ENCODE results near the gene PRPF38A. TPM values are rescaled to one million over a fixed set of nuclear protein-coding genes. Genes with fewer than 3 reads are reported as not detected.

The PRPF38A gene
- polyA plus RNA-seq, 1 of the 3 experiments (the other 2 are of a cell fraction) = 24.3 TPM

DNA sequence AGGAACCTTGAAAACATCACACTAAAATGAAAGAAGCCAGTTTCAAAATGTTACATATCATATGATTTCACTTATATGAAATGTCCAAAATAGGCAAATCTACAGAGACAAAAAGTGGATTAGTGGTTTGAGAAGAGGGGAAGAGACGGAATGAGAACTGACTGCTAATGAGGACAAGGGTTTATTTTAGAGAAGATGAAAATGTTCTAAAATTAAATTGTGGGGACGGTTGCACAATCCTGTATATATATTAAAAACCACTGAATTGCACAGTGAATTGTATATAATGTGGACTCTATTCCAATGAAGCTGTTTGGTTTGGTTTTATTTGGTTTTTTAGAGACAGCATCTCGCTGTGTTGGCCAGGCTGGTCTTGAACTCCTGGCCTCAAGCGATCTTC, 35.6 kb downstream of the PRPF38A start:
- H3K9ac ChIP-seq = no peak overlapping the region
- no peaks in the 10 kb centered on the region for H4K20me1 ChIP-seq (ENCODE audit: insufficient read depth)
- H3K27me3 ChIP-seq (ENCODE audit: insufficient read depth) = no peaks in the 10 kb centered on the region
- no peak overlapping the region for H3K4me2 ChIP-seq
- ChIA-PET CTCF (no interaction called here), POLR2A (no interaction called here)
- H2AFZ ChIP-seq (ENCODE audit: low read depth) = no peak overlapping the region
- H3K9me3 ChIP-seq = no peaks in the 10 kb centered on the region
- no peaks in the 10 kb centered on the region for H3F3A ChIP-seq (replicated peaks; ENCODE audit: insufficient read depth)
- H3K79me2 ChIP-seq (ENCODE audit: insufficient read depth) = no peaks in the 10 kb centered on the region
- peaks cover 0 to 3% of the 10 kb centered on the region in 2 experiments; a peak in 1 of 4 replicates for H3K4me1 ChIP-seq (ENCODE audit: control insufficient read depth in 1 of 2, insufficient read depth in 2 of 2, low read depth in 1 of 2, low read length in 1 of 2)
- TF ChIP-seq TAF1 (IDR thresholded peaks at IDR 0.05; ENCODE audit: borderline replicate concordance, low read depth, low read length) (no peak), JUND (IDR thresholded peaks at IDR 0.05) (no peak), RFX5 (IDR thresholded peaks at IDR 0.05; ENCODE audit: low read length) (no peak), RAD21 (IDR thresholded peaks at IDR 0.05; ENCODE audit: low read length) (no peak), YY1 (IDR thresholded peaks at IDR 0.05; ENCODE audit: low read depth) (no peak), MEF2A (IDR thresholded peaks at IDR 0.05; ENCODE audit: borderline replicate concordance, low read depth) (no peak), NRF1 (IDR thresholded peaks at IDR 0.05; ENCODE audit: low read depth, low read length) (no peak), GABPA (IDR thresholded peaks at IDR 0.05; ENCODE audit: low read depth) (no peak), POLR2AphosphoS5 (IDR thresholded peaks at IDR 0.05; ENCODE audit: low read depth, low read length) (no peak), ELF1 (IDR thresholded peaks at IDR 0.05) (no peak), MXI1 (IDR thresholded peaks at IDR 0.05; ENCODE audit: low read depth, low read length) (no peak), EZH2phosphoT487 (IDR thresholded peaks at IDR 0.05; ENCODE audit: borderline replicate concordance, low read depth) (no peak)
- TF ChIP-seq, protein P1, sequence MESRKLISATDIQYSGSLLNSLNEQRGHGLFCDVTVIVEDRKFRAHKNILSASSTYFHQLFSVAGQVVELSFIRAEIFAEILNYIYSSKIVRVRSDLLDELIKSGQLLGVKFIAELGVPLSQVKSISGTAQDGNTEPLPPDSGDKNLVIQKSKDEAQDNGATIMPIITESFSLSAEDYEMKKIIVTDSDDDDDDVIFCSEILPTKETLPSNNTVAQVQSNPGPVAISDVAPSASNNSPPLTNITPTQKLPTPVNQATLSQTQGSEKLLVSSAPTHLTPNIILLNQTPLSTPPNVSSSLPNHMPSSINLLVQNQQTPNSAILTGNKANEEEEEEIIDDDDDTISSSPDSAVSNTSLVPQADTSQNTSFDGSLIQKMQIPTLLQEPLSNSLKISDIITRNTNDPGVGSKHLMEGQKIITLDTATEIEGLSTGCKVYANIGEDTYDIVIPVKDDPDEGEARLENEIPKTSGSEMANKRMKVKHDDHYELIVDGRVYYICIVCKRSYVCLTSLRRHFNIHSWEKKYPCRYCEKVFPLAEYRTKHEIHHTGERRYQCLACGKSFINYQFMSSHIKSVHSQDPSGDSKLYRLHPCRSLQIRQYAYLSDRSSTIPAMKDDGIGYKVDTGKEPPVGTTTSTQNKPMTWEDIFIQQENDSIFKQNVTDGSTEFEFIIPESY (IDR thresholded peaks at IDR 0.05; ENCODE audit: borderline replicate concordance, low read depth) = no peak
- TF ChIP-seq, protein P2, sequence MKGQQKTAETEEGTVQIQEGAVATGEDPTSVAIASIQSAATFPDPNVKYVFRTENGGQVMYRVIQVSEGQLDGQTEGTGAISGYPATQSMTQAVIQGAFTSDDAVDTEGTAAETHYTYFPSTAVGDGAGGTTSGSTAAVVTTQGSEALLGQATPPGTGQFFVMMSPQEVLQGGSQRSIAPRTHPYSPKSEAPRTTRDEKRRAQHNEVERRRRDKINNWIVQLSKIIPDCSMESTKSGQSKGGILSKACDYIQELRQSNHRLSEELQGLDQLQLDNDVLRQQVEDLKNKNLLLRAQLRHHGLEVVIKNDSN (IDR thresholded peaks at IDR 0.05; ENCODE audit: borderline replicate concordance, low read depth) = no peak
- TF ChIP-seq, protein P3, sequence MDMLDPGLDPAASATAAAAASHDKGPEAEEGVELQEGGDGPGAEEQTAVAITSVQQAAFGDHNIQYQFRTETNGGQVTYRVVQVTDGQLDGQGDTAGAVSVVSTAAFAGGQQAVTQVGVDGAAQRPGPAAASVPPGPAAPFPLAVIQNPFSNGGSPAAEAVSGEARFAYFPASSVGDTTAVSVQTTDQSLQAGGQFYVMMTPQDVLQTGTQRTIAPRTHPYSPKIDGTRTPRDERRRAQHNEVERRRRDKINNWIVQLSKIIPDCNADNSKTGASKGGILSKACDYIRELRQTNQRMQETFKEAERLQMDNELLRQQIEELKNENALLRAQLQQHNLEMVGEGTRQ (IDR thresholded peaks at IDR 0.05; ENCODE audit: borderline replicate concordance, low read depth, low read length) = no peak
- TF ChIP-seq, protein P4, sequence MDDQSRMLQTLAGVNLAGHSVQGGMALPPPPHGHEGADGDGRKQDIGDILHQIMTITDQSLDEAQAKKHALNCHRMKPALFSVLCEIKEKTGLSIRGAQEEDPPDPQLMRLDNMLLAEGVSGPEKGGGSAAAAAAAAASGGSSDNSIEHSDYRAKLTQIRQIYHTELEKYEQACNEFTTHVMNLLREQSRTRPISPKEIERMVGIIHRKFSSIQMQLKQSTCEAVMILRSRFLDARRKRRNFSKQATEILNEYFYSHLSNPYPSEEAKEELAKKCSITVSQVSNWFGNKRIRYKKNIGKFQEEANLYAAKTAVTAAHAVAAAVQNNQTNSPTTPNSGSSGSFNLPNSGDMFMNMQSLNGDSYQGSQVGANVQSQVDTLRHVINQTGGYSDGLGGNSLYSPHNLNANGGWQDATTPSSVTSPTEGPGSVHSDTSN (IDR thresholded peaks at IDR 0.05) = no peak
- no peak overlapping the region for H3K27ac ChIP-seq (ENCODE audit: low read depth in 2 of 2, low read length in 1 of 2)
- H3K9me2 ChIP-seq = no peaks in the 10 kb centered on the region
- no peak overlapping the region; a peak in 1 of 4 replicates for H3K4me3 ChIP-seq (ENCODE audit: low read depth in 2 of 2, low read length in 1 of 2)
- peaks cover 35 to 50% of the 10 kb centered on the region in 2 experiments for H3K36me3 ChIP-seq (replicated peaks in 1 of 2; ENCODE audit: control insufficient read depth in 1 of 2, insufficient read depth in 2 of 2, low read length in 1 of 2)
- 92% methylated on average over 4 of the region's 4 CpGs for WGBS (ENCODE audit: low lambda C conversion rate)
- DNase-seq = no peak

Measured in SK-N-SH (cell line).